Measurements from ENCODE around the gene DSCAM. TPM values are rescaled to one million over a fixed set of nuclear protein-coding genes. Genes with fewer than 3 reads are reported as not detected.

The DSCAM gene
- total and polyA plus RNA-seq, 2 experiments from 2014 or later = 0.07 TPM; not detected in 1

GRCh38 chr21:40717028-40717427 is 129.9 kb downstream of the DSCAM start:
- H3K27ac Mint-ChIP-seq = no peak overlapping the region
- no peaks in the 10 kb centered on the region for H3K9me2 ChIP-seq (ENCODE audit: insufficient read depth)

More at GRCh38 chr21:40717028-40717427, 129.9 kb downstream of the DSCAM start:
- no peak overlapping the region for H3K27ac ChIP-seq (ENCODE audit: low read depth)
- no peaks in the 10 kb centered on the region for H3K27me3 ChIP-seq (ENCODE audit: insufficient read depth)
- ATAC-seq (no peak), DNase-seq (ENCODE audit: low spot score) (no peak)
- H3K4me2 ChIP-seq = no peak overlapping the region
- no peaks in the 10 kb centered on the region for H3F3A ChIP-seq (replicated peaks; ENCODE audit: low read depth)
- H4K20me1 ChIP-seq (replicated peaks; ENCODE audit: insufficient read depth) = no peaks in the 10 kb centered on the region
- peaks cover 31% of the 10 kb centered on the region for H3K36me3 Mint-ChIP-seq (ENCODE audit: low read depth)
- TF ChIP-seq CTCF (conservative IDR thresholded peaks at IDR 0.05; ENCODE audit: low read depth in 2 of 2) = no peak
- TF ChIP-seq POLR2AphosphoS5 (IDR thresholded peaks at IDR 0.05; ENCODE audit: low read depth) = no peak
- TF ChIP-seq ZNF462 (CRISPR knock-in tag; IDR thresholded peaks at IDR 0.05) = no peak
- TF ChIP-seq ZNF331 (CRISPR knock-in tag; IDR thresholded peaks at IDR 0.05; ENCODE audit: low read depth) = no peak
- no peak for TF ChIP-seq REST (IDR thresholded peaks at IDR 0.05; ENCODE audit: unreplicated experiment)
- no peak for TF ChIP-seq ETS1 (IDR thresholded peaks at IDR 0.05)
- TF ChIP-seq CREB1 (CRISPR knock-in tag; IDR thresholded peaks at IDR 0.05; ENCODE audit: low read depth) = no peak
- no peak for TF ChIP-seq STAT1 (IDR thresholded peaks at IDR 0.05; ENCODE audit: unreplicated experiment)
- no peak for TF ChIP-seq JUNB (IDR thresholded peaks at IDR 0.05; ENCODE audit: unreplicated experiment)
- TF ChIP-seq ZNF114 (CRISPR knock-in tag; IDR thresholded peaks at IDR 0.05) = no peak
- no peak for TF ChIP-seq EZH2phosphoT487 (IDR thresholded peaks at IDR 0.05; ENCODE audit: unreplicated experiment)
- TF ChIP-seq EZH2 (IDR thresholded peaks at IDR 0.05; ENCODE audit: low read depth, unreplicated experiment) = no peak
- no peak for TF ChIP-seq NANOG (IDR thresholded peaks at IDR 0.05; ENCODE audit: borderline replicate concordance)
- no peaks in the 10 kb centered on the region for H3K79me2 ChIP-seq (replicated peaks; ENCODE audit: insufficient read depth)
- H3K4me3 Mint-ChIP-seq = no peak overlapping the region
- H3K36me3 ChIP-seq (ENCODE audit: insufficient read depth) = no peaks in the 10 kb centered on the region
- H3K4me3 ChIP-seq = no peak overlapping the region
- H3K9me3 Mint-ChIP-seq = peaks cover 91% of the 10 kb centered on the region
- no peaks in the 10 kb centered on the region for H3K4me1 ChIP-seq (ENCODE audit: insufficient read depth)
- no peaks in the 10 kb centered on the region for H3K4me1 Mint-ChIP-seq
- no peaks in the 10 kb centered on the region for H3K27me3 Mint-ChIP-seq (ENCODE audit: insufficient read depth, low read depth, poor library complexity)
- no peak overlapping the region for H2AFZ ChIP-seq

Measured in GM23338 (cell line).